Fibroblast of lung (primary cell): ENCODE data around the gene LTBP1. TPM values are rescaled to one million over a fixed set of nuclear protein-coding genes. Genes with fewer than 3 reads are reported as not detected.
A peak's percentile ranks its signal among the peaks of the same experiment; 100 is the strongest.

Source experiments
- DNase-seq, 2 donors: peaks; one replicate each; pipeline versions ENCODE4 v3.0.0 to v3.0.0-alpha.2; 2010; ENCODE audit warnings: low read depth in 2 of 2
- H2AFZ ChIP-seq: 2 replicates; pipeline ENCODE4 v1.5.1; 2012; ENCODE audit warnings: low read length, control low read depth, inconsistent platforms
- H3K27ac ChIP-seq: 2 replicates; pipeline ENCODE4 v1.5.1; 2011; ENCODE audit warnings: low read length, control low read depth; ENCODE audit not compliant: insufficient read depth
- H3K27me3 ChIP-seq: 2 replicates; pipeline ENCODE4 v1.5.1; 2011; ENCODE audit warnings: mild to moderate bottlenecking, low read length; ENCODE audit not compliant: control insufficient read depth, insufficient read depth
- H3K36me3 ChIP-seq: 2 replicates; pipeline ENCODE4 v1.5.1; 2011; ENCODE audit warnings: low read length; ENCODE audit not compliant: control insufficient read depth, insufficient read depth
- H3K4me1 ChIP-seq: 2 replicates; pipeline ENCODE4 v1.5.1; 2011; ENCODE audit warnings: low read length; ENCODE audit not compliant: control insufficient read depth, insufficient read depth; ENCODE audit errors: extremely low read depth
- H3K4me2 ChIP-seq: 2 replicates; pipeline ENCODE4 v1.5.1; 2011; ENCODE audit warnings: low read length, control low read depth; ENCODE audit not compliant: insufficient read depth; ENCODE audit errors: extremely low read depth
- H3K4me3 ChIP-seq, 4 experiments: fragments of 200-600 bp in 1 of 4; sonication (generic) in 1 of 4; replicated peaks in 1 of 4; 2 replicates each; pipeline ENCODE4 v1.5.1; 2011 to 2016; ENCODE audit warnings: low read length in 4 of 4, low read depth in 3 of 4, mild to moderate bottlenecking in 3 of 4, control low read depth in 2 of 4, inconsistent platforms in 1 of 4, mixed read lengths in 1 of 4; ENCODE audit not compliant: insufficient read depth in 1 of 4; ENCODE audit errors: control extremely low read depth in 1 of 4
- H3K79me2 ChIP-seq: 2 replicates; pipeline ENCODE4 v1.5.1; 2012; ENCODE audit warnings: mild to moderate bottlenecking, low read length, inconsistent platforms; ENCODE audit not compliant: control insufficient read depth, insufficient read depth
- H3K9ac ChIP-seq: 2 replicates; pipeline ENCODE4 v1.5.1; 2011; ENCODE audit warnings: mild to moderate bottlenecking, low read length, control low read depth; ENCODE audit not compliant: insufficient read depth
- H3K9me3 ChIP-seq: 2 replicates; pipeline ENCODE4 v1.5.1; 2012; ENCODE audit warnings: low read depth, low read length; ENCODE audit not compliant: control insufficient read depth, insufficient read depth
- H4K20me1 ChIP-seq: 2 replicates; pipeline ENCODE4 v1.5.1; 2011; ENCODE audit warnings: low read length; ENCODE audit not compliant: control insufficient read depth, insufficient read depth; ENCODE audit errors: extremely low read depth
- CTCF ChIP-seq, 2 donors: IDR thresholded peaks in 1 of 2; conservative IDR thresholded peaks in 1 of 2; 1 replicate in 1 of 2; 2 replicates in 1 of 2; pipeline ENCODE4 v1.5.1; 2011 to 2012; ENCODE audit warnings: low read length in 2 of 2, control low read depth in 1 of 2, inconsistent platforms in 1 of 2, low read depth in 1 of 2, mild to moderate bottlenecking in 1 of 2
- EZH2 ChIP-seq: IDR thresholded peaks from 2 replicates; pipeline ENCODE4 v1.5.1; 2012; ENCODE audit warnings: low read length, control low read depth, mild to moderate bottlenecking; ENCODE audit errors: missing control alignments
- polyA plus RNA-seq, 2 donors: library from polyadenylated mRNA; depleted of rRNA in 1 of 2; stranded (reverse) in 1 of 2; unstranded in 1 of 2; fragments of >200 nt; gene quantifications; 2 replicates each; pipeline ENCODE4 v1.2.1, GENCODE V29; 2011 to 2012; ENCODE audit warnings: missing spikeins in 1 of 2
- total RNA-seq: library from RNA; depleted of rRNA; stranded (reverse); fragments of >200 nt; gene quantifications from 2 replicates; pipeline ENCODE4 v1.2.1, GENCODE V29; 2014

The LTBP1 gene
- total and polyA plus RNA-seq, 2 donors (not counting 1 experiment from before 2014, with no cell fraction given), result 254 to 324 TPM

- Histone ChIP-seq H4K20me1 (no peaks in the 10 kb centered on the region), H3K9ac (peak overlapping the region; percentile 37), H3K4me2 (peak overlapping the region; percentile 87), H3K4me3 (peak overlapping the region; percentile 45 to 47 (median 45)), H3K36me3 (no peaks in the 10 kb centered on the region), H3K27me3 (no peaks in the 10 kb centered on the region), H3K27ac (peak overlapping the region; percentile 27), H2AFZ (peak overlapping the region; percentile 86), H3K79me2 (no peaks in the 10 kb centered on the region), H3K4me1 (peaks cover 5% of the 10 kb centered on the region), H3K9me3 (no peaks in the 10 kb centered on the region)
- TF ChIP-seq EZH2, result no peak
- TF ChIP-seq CTCF (conservative IDR thresholded peaks at IDR 0.05 in 1 of 2, IDR thresholded peaks at IDR 0.05 in 1 of 2; ENCODE audit: low read depth in 1 of 2, low read length in 2 of 2), result peak; percentile 46 to 64
- peak; percentile 56 to 84 for DNase-seq
Measured at GRCh38 chr2:33033606-33034081, 86.9 kb downstream of the LTBP1 start.

- no peak for TF ChIP-seq EZH2
- peak; percentile 40 to 50 for TF ChIP-seq CTCF (conservative IDR thresholded peaks at IDR 0.05 in 1 of 2, IDR thresholded peaks at IDR 0.05 in 1 of 2; ENCODE audit: low read depth in 1 of 2, low read length in 2 of 2)
- H3K9me3 ChIP-seq, result no peaks in the 10 kb centered on the region
- no peak overlapping the region for H3K9ac ChIP-seq
- no peaks in the 10 kb centered on the region for H3K36me3 ChIP-seq
- peak; percentile 66 to 76 for DNase-seq
- no peak overlapping the region for H3K27ac ChIP-seq
- H4K20me1 ChIP-seq, result no peaks in the 10 kb centered on the region
- H3K4me2 ChIP-seq, result peak overlapping the region; percentile 71
- peaks cover 5% of the 10 kb centered on the region for H3K4me1 ChIP-seq
- no peak overlapping the region for H2AFZ ChIP-seq
- H3K79me2 ChIP-seq, result no peaks in the 10 kb centered on the region
- H3K4me3 ChIP-seq, result peak overlapping the region in 1 of 4 experiments; percentile 24
- H3K27me3 ChIP-seq, result no peaks in the 10 kb centered on the region
Measured at GRCh38 chr2:33034784-33035183, 88.0 kb downstream of the LTBP1 start.

GRCh38 chr2:33038230-33038629 lies 91.5 kb downstream of the LTBP1 start:
- TF ChIP-seq EZH2 (no peak), CTCF (conservative IDR thresholded peaks at IDR 0.05 in 1 of 2, IDR thresholded peaks at IDR 0.05 in 1 of 2; ENCODE audit: low read depth in 1 of 2, low read length in 2 of 2) (no peak)
- Histone ChIP-seq H3K79me2 (no peaks in the 10 kb centered on the region), H3K9me3 (no peaks in the 10 kb centered on the region), H3K27me3 (no peaks in the 10 kb centered on the region), H3K4me3 (no peak overlapping the region), H3K9ac (no peak overlapping the region), H2AFZ (no peak overlapping the region), H3K36me3 (no peaks in the 10 kb centered on the region), H4K20me1 (no peaks in the 10 kb centered on the region), H3K4me1 (peaks cover 5% of the 10 kb centered on the region), H3K4me2 (no peak overlapping the region), H3K27ac (no peak overlapping the region)
- DNase-seq, result no peak
